ENCODE results near the gene ZDBF2.

DNA sequence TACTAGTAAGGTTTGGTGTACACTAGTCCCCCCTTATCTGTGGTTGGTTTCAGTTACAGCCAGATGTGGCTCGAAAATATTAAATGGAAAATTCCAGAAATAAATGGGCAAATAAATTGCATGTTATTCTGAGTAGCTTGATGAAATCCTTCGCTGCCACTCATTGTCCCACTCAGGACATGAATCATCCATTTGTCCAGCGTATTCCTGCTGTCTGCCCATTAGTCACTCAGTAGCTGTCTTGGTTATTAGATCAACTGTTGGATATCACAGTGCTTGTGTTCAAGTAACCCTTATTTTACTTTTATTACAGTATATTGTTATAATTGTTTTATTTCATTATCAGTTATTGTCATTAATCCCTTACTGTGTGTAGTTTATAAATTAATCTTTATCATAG lies 21.7 kb downstream of the ZDBF2 start:
- TF ChIP-seq, protein P1, sequence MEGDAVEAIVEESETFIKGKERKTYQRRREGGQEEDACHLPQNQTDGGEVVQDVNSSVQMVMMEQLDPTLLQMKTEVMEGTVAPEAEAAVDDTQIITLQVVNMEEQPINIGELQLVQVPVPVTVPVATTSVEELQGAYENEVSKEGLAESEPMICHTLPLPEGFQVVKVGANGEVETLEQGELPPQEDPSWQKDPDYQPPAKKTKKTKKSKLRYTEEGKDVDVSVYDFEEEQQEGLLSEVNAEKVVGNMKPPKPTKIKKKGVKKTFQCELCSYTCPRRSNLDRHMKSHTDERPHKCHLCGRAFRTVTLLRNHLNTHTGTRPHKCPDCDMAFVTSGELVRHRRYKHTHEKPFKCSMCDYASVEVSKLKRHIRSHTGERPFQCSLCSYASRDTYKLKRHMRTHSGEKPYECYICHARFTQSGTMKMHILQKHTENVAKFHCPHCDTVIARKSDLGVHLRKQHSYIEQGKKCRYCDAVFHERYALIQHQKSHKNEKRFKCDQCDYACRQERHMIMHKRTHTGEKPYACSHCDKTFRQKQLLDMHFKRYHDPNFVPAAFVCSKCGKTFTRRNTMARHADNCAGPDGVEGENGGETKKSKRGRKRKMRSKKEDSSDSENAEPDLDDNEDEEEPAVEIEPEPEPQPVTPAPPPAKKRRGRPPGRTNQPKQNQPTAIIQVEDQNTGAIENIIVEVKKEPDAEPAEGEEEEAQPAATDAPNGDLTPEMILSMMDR (IDR thresholded peaks at IDR 0.05; ENCODE audit: insufficient read depth, low read depth, low read length) = no peak
- TF ChIP-seq EZH2 (IDR thresholded peaks at IDR 0.05; ENCODE audit: insufficient read depth, low read length) = no peak

Measured in astrocyte (in vitro differentiated cells and primary cell).